Loucy (cell line): ENCODE data around the gene CHN2.

Experiments used
- H2AFZ ChIP-seq: fragments of 200-600 bp; sonication (generic); 2 replicates; pipeline ENCODE4 v1.6.0; 2016; ENCODE audit warnings: antibody characterized with exemption, mild to moderate bottlenecking, low read length, moderate library complexity
- H3F3A ChIP-seq: fragments of 200-600 bp; 2 replicates; pipeline ENCODE4 v1.6.0; 2016; ENCODE audit warnings: antibody characterized with exemption, low read depth, mild to moderate bottlenecking
- H3K27me3 ChIP-seq: fragments of 200-600 bp; sonication (generic); 2 replicates; pipeline ENCODE4 v1.6.1; 2014; ENCODE audit warnings: low read length, mild to moderate bottlenecking; ENCODE audit not compliant: insufficient read depth, poor library complexity, severe bottlenecking
- H3K36me3 ChIP-seq: fragments of 200-600 bp; sonication (generic); 2 replicates; pipeline ENCODE4 v1.6.1; 2016; ENCODE audit warnings: low read length; ENCODE audit not compliant: insufficient read depth
- H3K4me1 ChIP-seq: fragments of 200-600 bp; sonication (generic); 2 replicates; pipeline ENCODE4 v1.5.1; 2014; ENCODE audit warnings: low read length, mild to moderate bottlenecking; ENCODE audit not compliant: insufficient read depth, poor library complexity, severe bottlenecking
- H3K4me2 ChIP-seq: fragments of 200-600 bp; sonication (generic); 2 replicates; pipeline ENCODE4 v1.6.0; 2014; ENCODE audit warnings: antibody characterized with exemption, low read length, low read depth, mild to moderate bottlenecking; ENCODE audit not compliant: poor library complexity, severe bottlenecking
- H3K4me3 ChIP-seq: fragments of 200-600 bp; sonication (generic); 2 replicates; pipeline ENCODE4 v1.5.1; 2014; ENCODE audit warnings: low read length, mild to moderate bottlenecking, mixed read lengths; ENCODE audit not compliant: poor library complexity, severe bottlenecking
- H3K79me2 ChIP-seq: fragments of 200-600 bp; sonication (generic); 2 replicates; pipeline ENCODE4 v1.6.1; 2014; ENCODE audit warnings: low read length; ENCODE audit not compliant: insufficient read depth
- H3K9ac ChIP-seq: fragments of 200-600 bp; sonication (generic); 2 replicates; pipeline ENCODE4 v1.6.0; 2014; ENCODE audit warnings: mild to moderate bottlenecking, low read depth, low read length, moderate library complexity; ENCODE audit not compliant: poor library complexity, severe bottlenecking
- H3K9me2 ChIP-seq: fragments of 200-600 bp; sonication (generic); replicated peaks from 2 replicates; pipeline ENCODE4 v1.6.1; 2016; ENCODE audit warnings: low read depth, low read length, mixed read lengths
- H3K9me3 ChIP-seq: fragments of 200-600 bp; sonication (generic); 2 replicates; pipeline ENCODE4 v1.6.1; 2014; ENCODE audit warnings: mild to moderate bottlenecking, antibody characterized with exemption, low read length, low read depth; ENCODE audit not compliant: insufficient read depth
- H4K20me1 ChIP-seq: fragments of 200-600 bp; sonication (generic); 2 replicates; pipeline ENCODE4 v1.6.0; 2014; ENCODE audit warnings: antibody characterized with exemption, low read length, mild to moderate bottlenecking; ENCODE audit not compliant: insufficient read depth, poor library complexity, severe bottlenecking
- EZH2phosphoT487 ChIP-seq: fragments of 200-600 bp; IDR thresholded peaks from 2 replicates; pipeline ENCODE4 v1.6.1; 2018; ENCODE audit warnings: antibody characterized with exemption, mild to moderate bottlenecking, moderate library complexity, borderline replicate concordance
- TF ChIP-seq, protein P1 (sequence below): fragments of 200-600 bp; sonication (generic); conservative IDR thresholded peaks from 2 replicates; pipeline ENCODE4 v1.5.1; 2014; ENCODE audit warnings: mild to moderate bottlenecking, antibody characterized with exemption, low read length

The CHN2 gene

DNA sequence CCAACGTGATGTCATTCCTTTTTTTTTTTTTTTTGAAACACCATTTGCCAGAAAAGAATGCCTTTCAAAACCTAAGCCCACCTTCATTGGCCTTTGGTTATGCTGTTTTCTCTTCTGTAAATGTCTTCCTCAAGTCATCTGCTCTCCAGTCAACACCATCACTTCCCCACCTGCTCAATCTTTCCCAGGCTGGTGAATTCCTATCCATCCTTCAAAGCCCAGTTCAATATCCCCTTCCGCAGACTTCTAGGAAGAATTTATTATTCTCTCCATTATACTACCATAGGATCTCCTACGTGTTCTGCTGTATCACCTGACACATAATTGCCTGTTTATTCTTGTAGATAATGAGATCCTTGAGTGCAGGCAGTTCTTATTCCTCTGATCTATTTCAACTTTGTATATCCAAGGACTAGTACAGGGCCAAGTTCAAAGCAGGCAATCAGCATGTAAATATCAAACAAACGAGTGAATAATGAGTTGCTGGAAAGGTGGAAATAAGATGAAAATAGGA is 295.6 kb downstream of the CHN2 start:
- no peaks in the 10 kb centered on the region for H3K36me3 ChIP-seq
- H3K9ac ChIP-seq = no peak overlapping the region
- TF ChIP-seq, protein P1, sequence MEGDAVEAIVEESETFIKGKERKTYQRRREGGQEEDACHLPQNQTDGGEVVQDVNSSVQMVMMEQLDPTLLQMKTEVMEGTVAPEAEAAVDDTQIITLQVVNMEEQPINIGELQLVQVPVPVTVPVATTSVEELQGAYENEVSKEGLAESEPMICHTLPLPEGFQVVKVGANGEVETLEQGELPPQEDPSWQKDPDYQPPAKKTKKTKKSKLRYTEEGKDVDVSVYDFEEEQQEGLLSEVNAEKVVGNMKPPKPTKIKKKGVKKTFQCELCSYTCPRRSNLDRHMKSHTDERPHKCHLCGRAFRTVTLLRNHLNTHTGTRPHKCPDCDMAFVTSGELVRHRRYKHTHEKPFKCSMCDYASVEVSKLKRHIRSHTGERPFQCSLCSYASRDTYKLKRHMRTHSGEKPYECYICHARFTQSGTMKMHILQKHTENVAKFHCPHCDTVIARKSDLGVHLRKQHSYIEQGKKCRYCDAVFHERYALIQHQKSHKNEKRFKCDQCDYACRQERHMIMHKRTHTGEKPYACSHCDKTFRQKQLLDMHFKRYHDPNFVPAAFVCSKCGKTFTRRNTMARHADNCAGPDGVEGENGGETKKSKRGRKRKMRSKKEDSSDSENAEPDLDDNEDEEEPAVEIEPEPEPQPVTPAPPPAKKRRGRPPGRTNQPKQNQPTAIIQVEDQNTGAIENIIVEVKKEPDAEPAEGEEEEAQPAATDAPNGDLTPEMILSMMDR = no peak
- TF ChIP-seq EZH2phosphoT487 = no peak
- H3F3A ChIP-seq = 0 out of 2 replicates have a peak, but pooled peaks cover 2% of the 10 kb centered on the region
- no peaks in the 10 kb centered on the region for H3K79me2 ChIP-seq
- H4K20me1 ChIP-seq = no peaks in the 10 kb centered on the region
- H3K27me3 ChIP-seq = no peaks in the 10 kb centered on the region
- peaks cover 20% of the 10 kb centered on the region for H3K4me1 ChIP-seq
- no peaks in the 10 kb centered on the region for H3K9me2 ChIP-seq
- H3K9me3 ChIP-seq = no peaks in the 10 kb centered on the region
- no peak overlapping the region for H3K4me3 ChIP-seq
- H3K4me2 ChIP-seq = no peak overlapping the region
- no peak overlapping the region for H2AFZ ChIP-seq

DNA sequence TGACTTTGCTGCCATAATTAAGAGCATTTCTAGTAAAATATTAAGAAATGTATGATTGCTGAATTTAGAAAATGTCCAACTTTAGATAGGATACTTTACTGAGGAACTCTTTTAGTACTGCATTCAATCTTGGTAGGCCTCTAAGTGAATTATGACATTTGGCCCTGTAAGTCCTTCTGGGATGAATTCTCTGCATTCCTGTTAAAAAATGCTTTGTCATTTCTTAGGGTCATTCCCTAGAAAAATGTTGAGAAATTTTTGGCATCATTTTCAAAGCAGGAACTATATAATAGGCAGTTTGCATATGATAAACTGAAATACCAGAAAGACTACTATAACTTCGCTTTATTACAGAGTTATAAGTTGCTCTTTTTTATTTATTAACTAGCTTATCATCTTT is 299.8 kb downstream of the CHN2 start:
- no peaks in the 10 kb centered on the region for H3K27me3 ChIP-seq
- TF ChIP-seq, protein P1 = no peak
- TF ChIP-seq EZH2phosphoT487 = no peak
- no peak overlapping the region for H3K4me2 ChIP-seq

DNA sequence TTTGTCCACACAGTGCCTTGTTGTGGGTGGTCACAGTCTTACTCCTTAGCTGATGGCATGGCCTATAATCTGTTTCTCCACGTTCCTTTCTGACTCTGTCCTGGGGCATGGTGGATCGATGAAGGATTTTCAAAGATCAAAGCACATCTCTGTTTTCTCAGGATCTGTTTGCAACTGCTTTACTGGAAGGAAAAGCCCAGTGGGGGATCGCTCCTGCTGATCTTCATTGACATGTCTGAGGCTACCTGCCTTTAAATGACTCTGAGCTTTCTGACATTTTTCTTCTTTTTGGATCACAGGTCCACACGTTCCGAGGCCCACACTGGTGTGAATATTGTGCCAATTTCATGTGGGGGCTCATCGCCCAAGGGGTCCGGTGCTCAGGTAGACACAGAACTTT is 301.1 kb downstream of the CHN2 start:
- Histone ChIP-seq H3K9me3 (no peaks in the 10 kb centered on the region), H3K9me2 (no peaks in the 10 kb centered on the region), H3K4me3 (no peak overlapping the region), H3K4me2 (no peak overlapping the region), H4K20me1 (no peaks in the 10 kb centered on the region), H2AFZ (no peak overlapping the region), H3K4me1 (no peaks in the 10 kb centered on the region), H3K9ac (no peak overlapping the region), H3K27me3 (no peaks in the 10 kb centered on the region), H3K79me2 (no peaks in the 10 kb centered on the region), H3K36me3 (no peaks in the 10 kb centered on the region; the same call in 1 of the 2 replicates), H3F3A (no peaks in the 10 kb centered on the region)
- no peak for TF ChIP-seq EZH2phosphoT487
- TF ChIP-seq, protein P1 = no peak

More for the DNA sequence above, 299.8 kb downstream of the CHN2 start:
- no peak overlapping the region for H2AFZ ChIP-seq
- H3K79me2 ChIP-seq = no peaks in the 10 kb centered on the region
- H3K4me3 ChIP-seq = no peak overlapping the region
- H3F3A ChIP-seq = 0 out of 2 replicates have a peak, but pooled peaks cover under 1% of the 10 kb centered on the region
- no peaks in the 10 kb centered on the region for H3K9me3 ChIP-seq
- no peaks in the 10 kb centered on the region for H4K20me1 ChIP-seq
- H3K9me2 ChIP-seq = no peaks in the 10 kb centered on the region
- no peaks in the 10 kb centered on the region; the same call in 1 of the 2 replicates for H3K36me3 ChIP-seq
- no peak overlapping the region for H3K9ac ChIP-seq
- no peaks in the 10 kb centered on the region for H3K4me1 ChIP-seq
